Hepatocyte (in vitro differentiated cells): Measurements from ENCODE around the gene S100A14.

Source experiments
- EZH2 ChIP-seq: fragments of 200-600 bp; sonication (generic); IDR thresholded peaks from 2 replicates; pipeline ENCODE4 v1.6.1; 2016; ENCODE audit warnings: antibody characterized with exemption, mild to moderate bottlenecking, borderline replicate concordance
- EZH2phosphoT487 ChIP-seq: fragments of 200-600 bp; sonication (generic); IDR thresholded peaks from one replicate; pipeline ENCODE4 v1.6.1; 2018; ENCODE audit warnings: antibody characterized with exemption, mild to moderate bottlenecking, low read depth, moderate library complexity; ENCODE audit not compliant: unreplicated experiment, severe bottlenecking
- TF ChIP-seq, protein P1 (sequence below): fragments of 200-600 bp; sonication (generic); IDR thresholded peaks from 2 replicates; pipeline ENCODE4 v1.5.1; 2016; ENCODE audit warnings: antibody characterized with exemption, mild to moderate bottlenecking; ENCODE audit not compliant: poor library complexity

DNA sequence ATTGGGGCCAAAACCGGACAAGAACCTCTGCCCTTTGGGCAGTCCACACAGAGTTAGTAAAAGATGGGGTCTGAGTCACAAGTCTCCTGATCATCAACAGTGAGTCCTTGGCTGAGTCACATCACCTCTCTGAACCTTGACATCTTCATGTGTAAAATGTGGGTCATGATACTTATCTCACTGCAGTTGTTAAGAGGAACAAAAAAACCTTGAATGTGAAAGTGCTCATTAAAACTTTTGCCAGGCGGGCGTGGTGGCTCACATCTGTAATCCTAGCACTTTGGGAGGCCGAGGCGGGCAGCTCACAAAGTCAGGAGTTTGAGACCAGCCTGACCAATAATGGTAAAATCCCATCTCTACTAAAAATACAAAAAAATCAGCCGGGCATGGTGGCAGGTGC, 18.9 kb downstream of the S100A14 start:
- TF ChIP-seq EZH2 (no peak), EZH2phosphoT487 (no peak)
- TF ChIP-seq, protein P1, sequence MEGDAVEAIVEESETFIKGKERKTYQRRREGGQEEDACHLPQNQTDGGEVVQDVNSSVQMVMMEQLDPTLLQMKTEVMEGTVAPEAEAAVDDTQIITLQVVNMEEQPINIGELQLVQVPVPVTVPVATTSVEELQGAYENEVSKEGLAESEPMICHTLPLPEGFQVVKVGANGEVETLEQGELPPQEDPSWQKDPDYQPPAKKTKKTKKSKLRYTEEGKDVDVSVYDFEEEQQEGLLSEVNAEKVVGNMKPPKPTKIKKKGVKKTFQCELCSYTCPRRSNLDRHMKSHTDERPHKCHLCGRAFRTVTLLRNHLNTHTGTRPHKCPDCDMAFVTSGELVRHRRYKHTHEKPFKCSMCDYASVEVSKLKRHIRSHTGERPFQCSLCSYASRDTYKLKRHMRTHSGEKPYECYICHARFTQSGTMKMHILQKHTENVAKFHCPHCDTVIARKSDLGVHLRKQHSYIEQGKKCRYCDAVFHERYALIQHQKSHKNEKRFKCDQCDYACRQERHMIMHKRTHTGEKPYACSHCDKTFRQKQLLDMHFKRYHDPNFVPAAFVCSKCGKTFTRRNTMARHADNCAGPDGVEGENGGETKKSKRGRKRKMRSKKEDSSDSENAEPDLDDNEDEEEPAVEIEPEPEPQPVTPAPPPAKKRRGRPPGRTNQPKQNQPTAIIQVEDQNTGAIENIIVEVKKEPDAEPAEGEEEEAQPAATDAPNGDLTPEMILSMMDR: no peak
